ENCODE measurements around the gene CHURC1. TPM values are rescaled to one million over a fixed set of nuclear protein-coding genes. Genes with fewer than 3 reads are reported as not detected.

The CHURC1 gene
- total RNA-seq, 2 experiments from 2014 or later = 33.0 to 72.5 TPM

DNA sequence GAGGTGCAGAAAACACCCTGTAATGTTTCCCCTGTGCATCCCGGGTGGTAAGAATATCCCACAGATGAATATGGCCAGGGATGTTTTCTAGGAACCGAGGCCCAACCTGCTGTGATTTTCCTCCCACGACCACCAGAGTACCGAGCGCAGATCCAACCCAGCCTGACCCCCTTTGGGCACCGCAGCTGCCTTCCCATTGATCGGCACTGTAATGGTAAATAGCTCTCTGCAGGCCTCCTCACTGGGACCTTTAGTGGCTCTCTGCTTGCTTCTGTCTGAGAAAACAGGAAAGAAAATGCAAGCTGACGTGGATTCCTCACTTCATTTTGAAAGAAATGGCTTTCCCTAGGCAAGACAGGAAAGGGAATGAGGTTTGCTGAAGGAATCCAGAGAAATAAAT, 60.3 kb downstream of the CHURC1 start:
- no peak for DNase-seq (ENCODE audit: low spot score)
- H2AFZ ChIP-seq (ENCODE audit: low read length) = no peak overlapping the region
- no peaks in the 10 kb centered on the region for H3K9me3 ChIP-seq (ENCODE audit: low read length)
- ChIA-PET POLR2A (no interaction called here), CTCF (ENCODE audit: unreplicated experiment) (interaction anchor here (0.6 kb wide), 1 partner anchor 38 kb away, joined by 3 read pairs; no protein-coding TSS in a partner anchor)
- no peaks in the 10 kb centered on the region for H3K79me2 ChIP-seq (ENCODE audit: insufficient read depth, low read depth, low read length)
- no peak overlapping the region for H3K27ac ChIP-seq (ENCODE audit: low read depth, low read length, poor library complexity, severe bottlenecking)
- intact Hi-C loops (cut with micrococcal nuclease; ENCODE audit: unreplicated experiment) = no loop called here
- no peaks in the 10 kb centered on the region for H3K4me1 ChIP-seq (ENCODE audit: insufficient read depth, low read length, poor library complexity, severe bottlenecking)
- no peaks in the 10 kb centered on the region; the same call in 1 of the 2 replicates for H4K20me1 ChIP-seq (ENCODE audit: insufficient read depth, low read length)
- no TSS peak for BruUV-seq (replicated peaks)
- H3K9me2 ChIP-seq (ENCODE audit: insufficient read depth, low read length) = no peaks in the 10 kb centered on the region
- H3K4me3 ChIP-seq (ENCODE audit: low read depth, low read length, poor library complexity, severe bottlenecking) = no peak overlapping the region
- H3K36me3 ChIP-seq (ENCODE audit: insufficient read depth, low read length) = no peaks in the 10 kb centered on the region
- no peak for TF ChIP-seq EZH2phosphoT487 (IDR thresholded peaks at IDR 0.05; ENCODE audit: borderline replicate concordance, low read depth, low read length)
- TF ChIP-seq, protein P1, sequence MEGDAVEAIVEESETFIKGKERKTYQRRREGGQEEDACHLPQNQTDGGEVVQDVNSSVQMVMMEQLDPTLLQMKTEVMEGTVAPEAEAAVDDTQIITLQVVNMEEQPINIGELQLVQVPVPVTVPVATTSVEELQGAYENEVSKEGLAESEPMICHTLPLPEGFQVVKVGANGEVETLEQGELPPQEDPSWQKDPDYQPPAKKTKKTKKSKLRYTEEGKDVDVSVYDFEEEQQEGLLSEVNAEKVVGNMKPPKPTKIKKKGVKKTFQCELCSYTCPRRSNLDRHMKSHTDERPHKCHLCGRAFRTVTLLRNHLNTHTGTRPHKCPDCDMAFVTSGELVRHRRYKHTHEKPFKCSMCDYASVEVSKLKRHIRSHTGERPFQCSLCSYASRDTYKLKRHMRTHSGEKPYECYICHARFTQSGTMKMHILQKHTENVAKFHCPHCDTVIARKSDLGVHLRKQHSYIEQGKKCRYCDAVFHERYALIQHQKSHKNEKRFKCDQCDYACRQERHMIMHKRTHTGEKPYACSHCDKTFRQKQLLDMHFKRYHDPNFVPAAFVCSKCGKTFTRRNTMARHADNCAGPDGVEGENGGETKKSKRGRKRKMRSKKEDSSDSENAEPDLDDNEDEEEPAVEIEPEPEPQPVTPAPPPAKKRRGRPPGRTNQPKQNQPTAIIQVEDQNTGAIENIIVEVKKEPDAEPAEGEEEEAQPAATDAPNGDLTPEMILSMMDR (conservative IDR thresholded peaks at IDR 0.05; ENCODE audit: low read length) = no peak
- H3K4me2 ChIP-seq (ENCODE audit: low read length) = no peak overlapping the region

DNA sequence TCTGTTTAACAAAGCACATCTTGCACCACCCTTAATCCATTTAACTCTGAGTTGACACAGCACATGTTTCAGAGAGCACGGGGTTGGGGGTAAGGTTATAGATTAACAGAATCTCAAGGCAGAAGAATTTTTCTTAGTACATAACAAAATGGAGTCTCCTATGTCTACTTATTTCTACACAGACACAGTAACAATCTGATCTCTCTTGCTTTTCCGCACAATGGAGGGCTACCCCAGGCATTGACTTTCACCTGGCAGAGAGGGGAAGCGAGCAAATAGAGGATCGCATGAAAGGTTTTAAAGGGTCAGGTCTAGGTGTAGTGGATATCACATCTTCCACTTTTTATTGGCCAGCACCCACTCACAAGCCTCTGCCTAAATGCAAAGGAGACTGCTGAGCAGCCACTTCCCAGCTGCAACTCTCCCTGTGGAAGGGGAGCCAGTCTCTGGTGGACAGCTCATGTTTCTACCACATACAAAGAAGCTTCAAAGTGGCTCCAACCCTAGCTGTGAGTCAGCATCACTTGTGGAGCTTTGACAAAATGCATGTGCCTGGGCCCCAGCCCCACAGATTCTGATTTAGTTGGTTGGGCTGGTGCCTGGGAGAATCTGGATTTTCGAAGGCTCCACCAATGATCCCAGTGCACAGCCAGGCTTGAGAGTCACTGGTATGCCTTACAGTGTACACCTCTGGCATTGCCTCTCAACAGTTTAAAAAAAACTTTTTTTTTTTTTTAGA, 65.2 kb downstream of the CHURC1 start:
- TF ChIP-seq EZH2phosphoT487 (IDR thresholded peaks at IDR 0.05; ENCODE audit: borderline replicate concordance, low read depth, low read length) = no peak
- TF ChIP-seq, protein P1 (conservative IDR thresholded peaks at IDR 0.05; ENCODE audit: low read length) = no peak
- intact Hi-C loops (cut with micrococcal nuclease; ENCODE audit: unreplicated experiment) = loop anchor here (5.0 to 10.0 kb wide), 2 partner anchors 177 to 845 kb away; no protein-coding TSS in a partner anchor
- Histone ChIP-seq H2AFZ (ENCODE audit: low read length) (no peak overlapping the region), H3K4me1 (ENCODE audit: insufficient read depth, low read length, poor library complexity, severe bottlenecking) (no peaks in the 10 kb centered on the region), H3K4me3 (ENCODE audit: low read depth, low read length, poor library complexity, severe bottlenecking) (no peak overlapping the region), H3K27ac (ENCODE audit: low read depth, low read length, poor library complexity, severe bottlenecking) (no peak overlapping the region), H3K9me3 (ENCODE audit: low read length) (no peaks in the 10 kb centered on the region), H3K9me2 (ENCODE audit: insufficient read depth, low read length) (no peaks in the 10 kb centered on the region), H3K4me2 (ENCODE audit: low read length) (no peak overlapping the region), H3K36me3 (ENCODE audit: insufficient read depth, low read length) (no peaks in the 10 kb centered on the region), H4K20me1 (ENCODE audit: insufficient read depth, low read length) (no peaks in the 10 kb centered on the region), H3K79me2 (ENCODE audit: insufficient read depth, low read depth, low read length) (no peaks in the 10 kb centered on the region)
- no TSS peak for BruUV-seq (replicated peaks)
- no peak for DNase-seq (ENCODE audit: low spot score)
- ChIA-PET CTCF (ENCODE audit: unreplicated experiment) (no interaction called here), POLR2A (interaction anchor here (0.7 kb wide), 1 partner anchor 94 kb away, joined by 3 read pairs; no protein-coding TSS in a partner anchor)

Measured in OCI-LY7 (cell line).